SU-DHL-6 (cell line): Measurements from ENCODE around the gene GABRB1.

Source experiments
- H2AFZ ChIP-seq: fragments of 200-600 bp; sonication (generic); 2 replicates; pipeline ENCODE4 v1.6.1; 2014; ENCODE audit warnings: low read depth, mild to moderate bottlenecking, moderate library complexity, mixed read lengths, antibody characterized with exemption, low read length; ENCODE audit not compliant: severe bottlenecking
- H3F3A ChIP-seq: fragments of 200-600 bp; shearing (Covaris generic); 2 replicates; pipeline ENCODE4 v1.6.0; 2016; ENCODE audit warnings: antibody characterized with exemption, mild to moderate bottlenecking; ENCODE audit not compliant: insufficient read depth
- H3K27ac ChIP-seq: fragments of 200-600 bp; sonication (generic); 2 replicates; pipeline ENCODE4 v1.5.1; 2016; ENCODE audit warnings: low read depth, mild to moderate bottlenecking, low read length, moderate library complexity, mixed read lengths
- H3K27me3 ChIP-seq: fragments of 200-600 bp; sonication (generic), shearing (Covaris generic); 2 replicates; pipeline ENCODE4 v1.6.0; 2014; ENCODE audit warnings: mild to moderate bottlenecking, low read length
- H3K36me3 ChIP-seq: fragments of 200-600 bp; sonication (generic); 2 replicates; pipeline ENCODE4 v1.6.1; 2014; ENCODE audit warnings: mild to moderate bottlenecking, low read length, mixed read lengths
- H3K4me2 ChIP-seq: fragments of 300-600, 200-600 bp; shearing (Covaris generic), sonication (generic); 2 replicates; pipeline ENCODE4 v1.6.0; 2014; ENCODE audit warnings: low read length, low read depth, mild to moderate bottlenecking; ENCODE audit not compliant: poor library complexity, severe bottlenecking
- H3K4me3 ChIP-seq: fragments of 200-600 bp; sonication (generic); 2 replicates; pipeline ENCODE4 v1.5.1; 2014; ENCODE audit warnings: antibody characterized with exemption, low read length, mild to moderate bottlenecking, mixed read lengths; ENCODE audit not compliant: insufficient read depth, poor library complexity, severe bottlenecking
- H3K79me2 ChIP-seq: fragments of 200-600 bp; sonication (generic); 2 replicates; pipeline ENCODE4 v1.6.1; 2014; ENCODE audit warnings: mild to moderate bottlenecking, low read length, moderate library complexity; ENCODE audit not compliant: insufficient read depth
- H3K9ac ChIP-seq: fragments of 200-600 bp; sonication (generic); 2 replicates; pipeline ENCODE4 v1.7.0; 2014; ENCODE audit warnings: mild to moderate bottlenecking, low read length
- H3K9me2 ChIP-seq: fragments of 200-600 bp; sonication (generic); replicated peaks from 2 replicates; pipeline ENCODE4 v1.6.1; 2014; ENCODE audit warnings: low read length; ENCODE audit not compliant: insufficient read depth
- H3K9me3 ChIP-seq: fragments of 200-600 bp; sonication (generic); 2 replicates; pipeline ENCODE4 v1.6.1; 2014; ENCODE audit warnings: low read length, mixed read lengths; ENCODE audit not compliant: insufficient read depth
- H4K20me1 ChIP-seq: fragments of 200-600 bp; sonication (generic); 2 replicates; pipeline ENCODE4 v1.6.1; 2014; ENCODE audit warnings: low read depth, mild to moderate bottlenecking, antibody characterized with exemption, low read length, moderate library complexity, mixed read lengths
- EZH2phosphoT487 ChIP-seq: fragments of 200-600 bp; sonication (generic), shearing (Covaris generic); conservative IDR thresholded peaks from 2 replicates; pipeline ENCODE4 v1.6.1; 2018; ENCODE audit warnings: mild to moderate bottlenecking, antibody characterized with exemption, low read length, moderate library complexity, mixed read lengths
- TF ChIP-seq, protein P1 (sequence below): fragments of 200-600 bp; sonication (generic); IDR thresholded peaks from one replicate; pipeline ENCODE4 v1.5.1; 2017; ENCODE audit warnings: antibody characterized with exemption, mild to moderate bottlenecking, low read length, moderate library complexity; ENCODE audit not compliant: insufficient read depth, poor library complexity, severe bottlenecking

GABRB1 gene

DNA sequence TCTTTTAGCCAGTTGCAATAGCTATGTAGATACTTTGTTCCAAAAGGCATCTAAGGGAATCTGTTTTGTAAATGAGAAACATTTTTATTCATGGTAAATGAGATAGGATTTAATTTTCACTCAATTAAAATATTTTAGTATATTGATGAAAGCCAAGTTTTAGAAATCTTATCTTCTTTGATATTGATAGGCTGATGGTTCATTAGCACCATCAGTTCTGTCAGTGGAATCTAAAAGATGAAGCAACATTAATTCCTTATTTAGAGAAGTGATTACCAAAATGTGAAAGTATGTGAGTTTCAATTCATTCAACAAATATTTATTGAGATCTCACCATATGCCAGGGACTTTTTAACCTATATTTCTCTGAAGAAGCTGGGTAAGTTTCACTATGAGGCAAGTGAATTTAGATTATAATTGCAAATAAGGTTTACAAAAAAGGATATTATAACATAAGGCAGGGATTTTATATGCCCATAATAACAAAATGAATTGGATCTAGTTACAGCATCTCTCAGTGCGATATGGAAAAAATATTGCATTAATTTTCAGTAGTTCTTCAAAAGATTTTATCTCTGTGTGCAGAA lies 79.3 kb downstream of the GABRB1 start:
- Histone ChIP-seq H2AFZ (no peak overlapping the region), H3K27ac (no peak overlapping the region), H3K36me3 (no peaks in the 10 kb centered on the region), H3K4me3 (no peak overlapping the region), H3K9ac (no peak overlapping the region), H4K20me1 (no peaks in the 10 kb centered on the region), H3F3A (no peaks in the 10 kb centered on the region), H3K27me3 (no peaks in the 10 kb centered on the region), H3K9me2 (no peaks in the 10 kb centered on the region), H3K9me3 (no peaks in the 10 kb centered on the region), H3K4me2 (no peak overlapping the region), H3K79me2 (no peaks in the 10 kb centered on the region)
- no peak for TF ChIP-seq EZH2phosphoT487
- TF ChIP-seq, protein P1, sequence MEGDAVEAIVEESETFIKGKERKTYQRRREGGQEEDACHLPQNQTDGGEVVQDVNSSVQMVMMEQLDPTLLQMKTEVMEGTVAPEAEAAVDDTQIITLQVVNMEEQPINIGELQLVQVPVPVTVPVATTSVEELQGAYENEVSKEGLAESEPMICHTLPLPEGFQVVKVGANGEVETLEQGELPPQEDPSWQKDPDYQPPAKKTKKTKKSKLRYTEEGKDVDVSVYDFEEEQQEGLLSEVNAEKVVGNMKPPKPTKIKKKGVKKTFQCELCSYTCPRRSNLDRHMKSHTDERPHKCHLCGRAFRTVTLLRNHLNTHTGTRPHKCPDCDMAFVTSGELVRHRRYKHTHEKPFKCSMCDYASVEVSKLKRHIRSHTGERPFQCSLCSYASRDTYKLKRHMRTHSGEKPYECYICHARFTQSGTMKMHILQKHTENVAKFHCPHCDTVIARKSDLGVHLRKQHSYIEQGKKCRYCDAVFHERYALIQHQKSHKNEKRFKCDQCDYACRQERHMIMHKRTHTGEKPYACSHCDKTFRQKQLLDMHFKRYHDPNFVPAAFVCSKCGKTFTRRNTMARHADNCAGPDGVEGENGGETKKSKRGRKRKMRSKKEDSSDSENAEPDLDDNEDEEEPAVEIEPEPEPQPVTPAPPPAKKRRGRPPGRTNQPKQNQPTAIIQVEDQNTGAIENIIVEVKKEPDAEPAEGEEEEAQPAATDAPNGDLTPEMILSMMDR: no peak

DNA sequence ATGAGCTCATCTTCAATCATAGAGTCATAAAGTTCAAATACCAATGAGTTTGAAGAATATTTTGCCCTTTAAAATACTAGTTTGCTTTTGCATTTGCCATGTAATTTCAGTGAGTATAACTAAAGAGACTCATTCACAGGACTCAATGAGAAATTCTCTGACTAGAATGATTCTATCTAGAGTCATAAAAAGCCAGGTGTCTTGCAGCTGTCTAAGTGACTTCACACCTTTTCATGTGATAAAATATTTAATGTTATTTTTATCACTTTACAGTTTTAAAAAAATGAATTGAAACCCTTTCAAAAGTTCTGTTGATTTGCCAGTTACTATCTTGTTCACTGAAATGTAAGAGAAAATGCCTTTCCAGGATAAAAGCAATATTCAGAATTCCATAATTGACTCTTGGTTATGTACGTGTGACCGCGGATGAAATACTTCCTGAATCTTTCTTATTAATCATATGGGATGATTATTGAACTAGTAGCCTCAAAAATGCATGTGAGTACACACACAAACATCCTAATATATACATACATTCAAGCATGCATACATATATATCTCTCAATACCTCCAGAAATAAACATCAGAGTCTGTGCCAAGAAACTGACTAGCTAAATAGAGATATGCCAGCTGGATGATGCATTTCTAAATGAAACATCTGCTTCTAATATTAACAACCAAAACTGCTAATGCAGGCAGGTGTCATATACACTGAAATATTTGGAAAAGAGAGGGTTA lies 87.0 kb downstream of the GABRB1 start:
- Histone ChIP-seq H3K9me3 (no peaks in the 10 kb centered on the region), H3K27me3 (no peaks in the 10 kb centered on the region), H3F3A (no peaks in the 10 kb centered on the region; the same call in 1 of the 2 replicates), H3K4me3 (no peak overlapping the region), H3K9me2 (no peaks in the 10 kb centered on the region), H2AFZ (no peak overlapping the region), H3K79me2 (no peaks in the 10 kb centered on the region), H3K36me3 (no peaks in the 10 kb centered on the region), H3K9ac (no peak overlapping the region), H3K27ac (no peak overlapping the region), H3K4me2 (no peak overlapping the region), H4K20me1 (no peaks in the 10 kb centered on the region)
- TF ChIP-seq, protein P1: no peak
- no peak for TF ChIP-seq EZH2phosphoT487

DNA sequence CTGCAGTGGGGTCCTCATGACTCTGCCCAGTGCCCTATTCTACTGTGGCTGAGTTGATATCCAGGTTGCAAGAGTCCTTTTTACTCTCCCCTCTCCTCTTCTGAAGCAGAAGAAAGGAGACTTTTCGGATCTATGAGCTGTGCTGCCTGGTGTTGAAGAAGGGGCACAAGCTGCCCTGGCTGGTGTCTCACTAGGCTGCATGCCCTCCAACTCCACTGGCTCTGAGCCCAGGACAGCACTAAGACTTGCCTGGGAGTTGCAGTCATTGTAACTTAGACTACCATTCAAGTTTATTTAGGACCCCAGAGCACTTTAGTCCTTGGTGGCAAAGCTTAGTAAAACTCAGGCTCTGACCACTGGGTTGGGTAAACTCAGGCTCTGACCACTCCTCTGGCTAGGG lies 89.4 kb downstream of the GABRB1 start:
- no peak overlapping the region for H2AFZ ChIP-seq
- H3K4me2 ChIP-seq: no peak overlapping the region
- H3K36me3 ChIP-seq: no peaks in the 10 kb centered on the region
- no peak overlapping the region for H3K4me3 ChIP-seq
- H3K9me2 ChIP-seq: no peaks in the 10 kb centered on the region
- no peak overlapping the region for H3K27ac ChIP-seq
- no peaks in the 10 kb centered on the region for H3K27me3 ChIP-seq
- H3F3A ChIP-seq: no peaks in the 10 kb centered on the region; the same call in 1 of the 2 replicates
- no peak overlapping the region for H3K9ac ChIP-seq
- no peaks in the 10 kb centered on the region for H3K9me3 ChIP-seq
- no peak for TF ChIP-seq EZH2phosphoT487
- TF ChIP-seq, protein P1: no peak
- no peaks in the 10 kb centered on the region for H4K20me1 ChIP-seq
- H3K79me2 ChIP-seq: no peaks in the 10 kb centered on the region
